Activated T-cell treated with anti-CD3 and anti-CD28 coated beads, Interleukin-2, amount 50 U/mL, for 48 hours (primary cell): ENCODE measurements around the gene QPCT.
"Not testable (repeated sequence)": the region's sequence is repeated elsewhere in the genome, so short reads cannot be mapped to it uniquely, and the experiment has no call there.

ENCODE experiments used
- DNase-seq, 2 experiments: peaks; one replicate each; pipeline ENCODE4 v3.0.0-alpha.2; 2020

Gene QPCT

GRCh38 chr2:37361994-37362698 is 17.7 kb downstream of the QPCT start:
- DNase-seq, result no peak

GRCh38 chr2:37364351-37364750 is 19.9 kb downstream of the QPCT start:
- DNase-seq, result no peak

GRCh38 chr2:37365669-37366068 is 21.2 kb downstream of the QPCT start:
- no peak for DNase-seq

GRCh38 chr2:37366773-37367172 is 22.3 kb downstream of the QPCT start:
- peak in 1 of 2 experiments; percentile 49 for DNase-seq

- DNase-seq, result no peak
These were observed 22.9 kb downstream of the QPCT start for GRCh38 chr2:37367310-37367709.

GRCh38 chr2:37367984-37368383 is 23.6 kb downstream of the QPCT start:
- DNase-seq, result no peak

GRCh38 chr2:37370666-37371065 is 26.2 kb downstream of the QPCT start:
- no peak for DNase-seq

GRCh38 chr2:37372000-37372399 is 27.6 kb downstream of the QPCT start:
- no peak for DNase-seq

- DNase-seq, result no peak
These were observed 31.4 kb downstream of the QPCT start for GRCh38 chr2:37375741-37376288.

- DNase-seq, result peak; percentile 52
These were observed 32.2 kb downstream of the QPCT start for GRCh38 chr2:37376421-37377186.

- no peak for DNase-seq
These were observed 32.7 kb downstream of the QPCT start for GRCh38 chr2:37377187-37377532.

- no peak for DNase-seq
These were observed 34.0 kb downstream of the QPCT start for GRCh38 chr2:37378411-37378810.

GRCh38 chr2:37379881-37380296 is 35.5 kb downstream of the QPCT start:
- DNase-seq, result no peak

- DNase-seq, result not testable (repeated sequence)
These were observed 36.4 kb downstream of the QPCT start for GRCh38 chr2:37380787-37381186.

GRCh38 chr2:37384261-37384660 is 39.8 kb downstream of the QPCT start:
- DNase-seq, result not testable (repeated sequence)

GRCh38 chr2:37387148-37387835 is 42.9 kb downstream of the QPCT start:
- DNase-seq, result no peak

- no peak for DNase-seq
These were observed 43.6 kb downstream of the QPCT start for GRCh38 chr2:37388074-37388473.

GRCh38 chr2:37389395-37389794 is 45.0 kb downstream of the QPCT start:
- DNase-seq, result no peak

GRCh38 chr2:37389989-37390765 is 45.7 kb downstream of the QPCT start:
- DNase-seq, result peak; percentile 67 to 68

- no peak for DNase-seq
These were observed 46.3 kb downstream of the QPCT start for GRCh38 chr2:37390777-37391176.

- no peak for DNase-seq
These were observed 47.3 kb downstream of the QPCT start for GRCh38 chr2:37391711-37392110.

- no peak for DNase-seq
These were observed 48.0 kb downstream of the QPCT start for GRCh38 chr2:37392428-37392827.

GRCh38 chr2:37394263-37394662 is 49.8 kb downstream of the QPCT start:
- DNase-seq, result no peak
